ENCODE data around the gene PSAPL1.
"Not testable (repeated sequence)": the region's sequence is repeated elsewhere in the genome, so short reads cannot be mapped to it uniquely, and the experiment has no call there.

Gene PSAPL1

GRCh38 chr4:7458066-7458425, 23.3 kb upstream of the PSAPL1 start:
- DNase-seq, result no peak

- DNase-seq, result no peak
Measured at GRCh38 chr4:7457201-7458065, 22.7 kb upstream of the PSAPL1 start.

GRCh38 chr4:7452802-7453201, 18.1 kb upstream of the PSAPL1 start:
- DNase-seq, result not testable (repeated sequence)

- DNase-seq, result no peak
Measured at GRCh38 chr4:7451800-7452199, 17.1 kb upstream of the PSAPL1 start.

GRCh38 chr4:7451434-7451789, 16.7 kb upstream of the PSAPL1 start:
- no peak for DNase-seq

- DNase-seq, result no peak
Measured at GRCh38 chr4:7450775-7451433, 16.2 kb upstream of the PSAPL1 start.

DNA sequence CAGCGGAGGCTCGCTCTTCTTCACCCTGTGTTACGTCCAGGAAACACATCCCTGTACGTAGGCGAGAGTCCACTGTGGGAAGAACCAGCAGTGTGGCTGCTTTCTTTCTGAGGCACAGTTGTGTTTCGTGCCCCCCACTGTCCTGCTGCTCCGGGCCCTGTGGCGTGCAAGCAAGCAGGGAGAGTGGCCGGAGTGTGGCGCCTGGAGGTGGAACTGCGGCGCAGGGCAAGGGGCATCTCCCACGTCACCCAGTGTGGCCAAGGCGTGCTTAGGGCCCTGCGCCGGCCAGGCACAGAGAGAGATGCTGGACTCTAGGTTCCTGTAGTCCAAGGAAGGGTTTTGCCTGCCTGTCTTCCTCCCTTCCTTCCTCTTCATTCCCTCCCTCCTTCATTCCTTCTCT, 13.3 kb upstream of the PSAPL1 start:
- DNase-seq, result no peak

DNA sequence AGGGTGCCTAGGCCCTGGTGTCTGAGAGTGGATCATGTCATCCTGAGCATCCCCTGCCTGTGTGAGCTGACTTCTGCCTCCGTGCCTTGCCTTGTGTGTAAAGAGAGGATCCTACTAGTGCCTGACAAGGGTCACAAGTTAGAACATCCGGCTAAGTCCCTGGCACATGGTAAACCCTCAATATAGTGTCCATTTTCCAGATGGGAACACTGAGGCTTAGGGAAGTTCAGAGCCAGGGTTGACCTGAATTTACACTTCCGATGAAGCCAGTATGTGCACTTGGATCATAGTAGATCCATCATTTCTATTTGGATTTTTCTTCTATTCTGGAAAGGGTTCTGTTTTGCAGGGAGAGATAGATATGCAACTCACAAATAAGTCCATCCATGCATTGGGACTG, 12.5 kb upstream of the PSAPL1 start:
- no peak for DNase-seq

GRCh38 chr4:7444731-7445130, 10.0 kb upstream of the PSAPL1 start:
- no peak for DNase-seq

DNA sequence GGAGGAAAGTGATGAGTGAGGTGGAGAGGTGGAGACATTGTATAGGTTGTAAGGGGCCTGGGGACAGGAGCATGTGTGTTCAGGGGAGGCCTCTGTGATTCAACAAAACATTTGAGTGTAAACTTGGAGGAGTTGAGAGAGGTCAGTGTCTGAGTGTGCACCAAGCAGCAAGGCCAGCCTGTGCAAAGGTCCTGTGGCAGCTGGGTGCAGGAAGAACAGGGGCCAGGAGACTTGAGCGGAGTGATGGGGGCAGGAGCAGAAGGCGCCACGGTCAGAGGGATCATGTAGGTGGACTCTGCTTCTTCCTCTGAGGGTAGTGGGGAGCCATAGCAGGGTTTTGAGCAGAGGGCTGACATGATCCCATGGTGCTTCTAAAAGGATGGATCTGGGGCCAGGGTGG, 9.6 kb upstream of the PSAPL1 start:
- no peak for DNase-seq

DNA sequence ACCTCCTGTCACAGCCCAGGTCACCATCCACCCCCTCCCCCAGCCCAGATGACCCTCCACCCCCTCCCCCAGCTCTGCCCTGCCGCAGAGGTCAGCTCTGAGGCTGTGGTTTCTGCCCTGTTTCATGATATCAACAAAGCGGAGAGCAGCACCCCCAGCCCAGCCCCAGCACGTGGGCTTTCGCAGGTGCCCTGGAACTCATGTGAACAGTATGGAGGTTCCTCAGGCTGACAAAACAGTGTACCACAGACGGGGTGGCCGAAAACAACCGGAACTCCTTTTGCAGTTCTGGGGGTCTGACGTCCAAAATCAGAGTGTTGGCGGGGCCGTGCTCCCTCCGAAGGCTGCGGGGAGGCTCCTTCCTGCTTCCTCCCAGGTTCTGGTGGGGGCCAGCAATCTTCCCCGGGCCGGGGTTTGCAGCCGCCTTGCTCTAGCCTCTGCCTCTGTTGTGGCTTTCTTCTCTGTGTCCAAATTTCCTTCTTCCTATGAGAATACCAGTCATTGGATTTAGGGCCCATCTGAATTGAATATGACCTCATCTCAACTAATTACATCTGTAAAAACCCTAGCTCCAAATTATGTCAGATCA, 7.9 kb upstream of the PSAPL1 start:
- DNase-seq, result no peak

GRCh38 chr4:7441201-7441600, 6.5 kb upstream of the PSAPL1 start:
- no peak for DNase-seq

GRCh38 chr4:7439699-7440098, 5.0 kb upstream of the PSAPL1 start:
- no peak for DNase-seq

GRCh38 chr4:7436256-7436655, 1.5 kb upstream of the PSAPL1 start:
- no peak for DNase-seq

- DNase-seq, result no peak
Measured at GRCh38 chr4:7435471-7436061, 836 bp upstream of the PSAPL1 start.

- DNase-seq, result no peak
Measured at GRCh38 chr4:7434141-7434765, 477 bp downstream of the PSAPL1 start.

GRCh38 chr4:7433376-7434140, 1.2 kb downstream of the PSAPL1 start:
- DNase-seq, result no peak

DNA sequence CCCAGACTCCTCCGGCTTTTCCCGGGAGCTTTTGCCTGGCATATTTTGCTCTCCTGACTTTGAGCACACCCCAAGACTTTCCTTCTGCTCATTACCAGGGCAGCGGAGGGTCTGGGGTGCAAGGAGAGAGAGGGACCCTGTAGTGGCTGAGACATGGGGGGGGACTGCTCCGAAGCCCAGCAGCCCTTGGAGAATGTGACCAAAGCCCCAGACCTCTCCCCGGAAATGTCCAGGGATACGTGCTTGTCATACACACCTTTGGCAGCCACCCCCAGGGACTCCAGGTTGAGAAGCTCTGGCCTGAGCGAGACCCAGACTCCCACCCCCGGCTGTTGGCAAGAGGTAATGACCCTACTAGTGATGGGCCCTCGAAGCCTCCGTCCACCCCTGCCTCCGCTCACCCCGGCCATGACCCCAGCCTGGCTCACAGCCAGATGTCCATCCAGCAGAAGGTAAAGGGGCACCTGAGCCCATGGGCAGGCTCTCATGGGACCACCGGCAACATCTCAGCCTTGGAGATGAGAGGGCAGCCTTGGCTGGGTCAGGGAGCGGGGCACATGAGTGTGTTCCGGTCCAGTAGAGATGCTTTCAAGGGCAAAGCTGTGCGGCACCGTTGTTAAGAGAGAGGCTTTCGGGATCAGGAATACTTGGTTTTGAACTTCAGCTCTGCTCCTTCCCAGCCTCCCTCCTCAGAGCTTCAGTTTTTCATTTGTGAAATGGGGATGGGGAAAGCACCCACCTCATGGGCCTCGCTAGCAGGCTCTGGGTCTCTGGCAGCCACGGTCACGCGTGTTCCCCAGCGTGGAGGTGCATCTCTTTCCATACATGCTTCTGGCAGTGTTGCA, 2.0 kb downstream of the PSAPL1 start:
- DNase-seq, result no peak

GRCh38 chr4:7431696-7432530, 2.8 kb downstream of the PSAPL1 start:
- no peak for DNase-seq

- DNase-seq, result no peak
Measured at GRCh38 chr4:7430965-7431695, 3.6 kb downstream of the PSAPL1 start.
